ENCODE results near the gene RIMS1. TPM values are rescaled to one million over a fixed set of nuclear protein-coding genes. Genes with fewer than 3 reads are reported as not detected.
A peak's percentile ranks its signal among the peaks of the same experiment; 100 is the strongest.

Gene RIMS1
- total and polyA plus RNA-seq, 4 donors: 30.1 to 128 (median 49.5) TPM

GRCh38 chr6:72064399-72064975, 178.1 kb downstream of the RIMS1 start:
- peak in 1 of 6 donors; percentile 4 for DNase-seq (ENCODE audit: low read depth in 4 of 6, low spot score in 6 of 6)
- WGBS (ENCODE audit: insufficient coverage): 73% methylated on average over 4 of the region's 7 CpGs
- Histone ChIP-seq H3K27ac (ENCODE audit: low read depth, low read length) (no peak overlapping the region), H3K9me3 (ENCODE audit: control insufficient read depth, insufficient read depth, low read length) (no peaks in the 10 kb centered on the region), H3K27me3 (ENCODE audit: control insufficient read depth, insufficient read depth, low read length) (no peaks in the 10 kb centered on the region), H3K36me3 (ENCODE audit: control insufficient read depth, insufficient read depth, low read length) (no peaks in the 10 kb centered on the region), H3K4me1 (ENCODE audit: control insufficient read depth, insufficient read depth, low read length) (no peaks in the 10 kb centered on the region), H3K4me3 (ENCODE audit: low read depth, low read length) (no peak overlapping the region)

- no CpG with 5 or more reads among the region's 1 CpG for WGBS (ENCODE audit: insufficient coverage)
- no peaks in the 10 kb centered on the region for H3K27me3 ChIP-seq (ENCODE audit: control insufficient read depth, insufficient read depth, low read length)
- no peak overlapping the region for H3K27ac ChIP-seq (ENCODE audit: low read depth, low read length)
- H3K9me3 ChIP-seq (ENCODE audit: control insufficient read depth, insufficient read depth, low read length): no peaks in the 10 kb centered on the region
- DNase-seq (ENCODE audit: low read depth in 4 of 6, low spot score in 6 of 6): peak in 1 of 6 donors; percentile 16
- H3K36me3 ChIP-seq (ENCODE audit: control insufficient read depth, insufficient read depth, low read length): no peaks in the 10 kb centered on the region
- H3K4me1 ChIP-seq (ENCODE audit: control insufficient read depth, insufficient read depth, low read length): no peaks in the 10 kb centered on the region
- no peak overlapping the region for H3K4me3 ChIP-seq (ENCODE audit: low read depth, low read length)
Measured at GRCh38 chr6:72078096-72078495, 191.7 kb downstream of the RIMS1 start.

GRCh38 chr6:72080260-72080941, 194.1 kb downstream of the RIMS1 start:
- 100% methylated on average over 2 of the region's 2 CpGs for WGBS (ENCODE audit: insufficient coverage)
- no peak for DNase-seq (ENCODE audit: low read depth in 4 of 6, low spot score in 6 of 6)
- no peaks in the 10 kb centered on the region for H3K4me1 ChIP-seq (ENCODE audit: control insufficient read depth, insufficient read depth, low read length)

GRCh38 chr6:72081871-72082270, 195.5 kb downstream of the RIMS1 start:
- peak in 1 of 6 donors; percentile 14 for DNase-seq (ENCODE audit: low read depth in 4 of 6, low spot score in 6 of 6)
- H3K9me3 ChIP-seq (ENCODE audit: control insufficient read depth, insufficient read depth, low read length): no peaks in the 10 kb centered on the region

More at GRCh38 chr6:72080260-72080941, 194.1 kb downstream of the RIMS1 start:
- no peaks in the 10 kb centered on the region for H3K9me3 ChIP-seq (ENCODE audit: control insufficient read depth, insufficient read depth, low read length)
- no peaks in the 10 kb centered on the region for H3K36me3 ChIP-seq (ENCODE audit: control insufficient read depth, insufficient read depth, low read length)
- H3K4me3 ChIP-seq (ENCODE audit: low read depth, low read length): no peak overlapping the region
- H3K27me3 ChIP-seq (ENCODE audit: control insufficient read depth, insufficient read depth, low read length): no peaks in the 10 kb centered on the region
- H3K27ac ChIP-seq (ENCODE audit: low read depth, low read length): no peak overlapping the region

GRCh38 chr6:72083976-72084375, 197.6 kb downstream of the RIMS1 start:
- no peak for DNase-seq (ENCODE audit: low read depth in 4 of 6, low spot score in 6 of 6)
- no peaks in the 10 kb centered on the region for H3K36me3 ChIP-seq (ENCODE audit: control insufficient read depth, insufficient read depth, low read length)
- H3K4me3 ChIP-seq (ENCODE audit: low read depth, low read length): no peak overlapping the region
- no peak overlapping the region for H3K27ac ChIP-seq (ENCODE audit: low read depth, low read length)
- WGBS (ENCODE audit: insufficient coverage): no CpG with 5 or more reads among the region's 1 CpG
- H3K9me3 ChIP-seq (ENCODE audit: control insufficient read depth, insufficient read depth, low read length): no peaks in the 10 kb centered on the region
- H3K27me3 ChIP-seq (ENCODE audit: control insufficient read depth, insufficient read depth, low read length): no peaks in the 10 kb centered on the region
- H3K4me1 ChIP-seq (ENCODE audit: control insufficient read depth, insufficient read depth, low read length): no peaks in the 10 kb centered on the region

More at GRCh38 chr6:72081871-72082270, 195.5 kb downstream of the RIMS1 start:
- no peaks in the 10 kb centered on the region for H3K4me1 ChIP-seq (ENCODE audit: control insufficient read depth, insufficient read depth, low read length)
- H3K36me3 ChIP-seq (ENCODE audit: control insufficient read depth, insufficient read depth, low read length): no peaks in the 10 kb centered on the region
- no peak overlapping the region for H3K4me3 ChIP-seq (ENCODE audit: low read depth, low read length)
- no peaks in the 10 kb centered on the region for H3K27me3 ChIP-seq (ENCODE audit: control insufficient read depth, insufficient read depth, low read length)
- no peak overlapping the region for H3K27ac ChIP-seq (ENCODE audit: low read depth, low read length)

- Histone ChIP-seq H3K9me3 (ENCODE audit: control insufficient read depth, insufficient read depth, low read length) (no peaks in the 10 kb centered on the region), H3K4me1 (ENCODE audit: control insufficient read depth, insufficient read depth, low read length) (no peaks in the 10 kb centered on the region), H3K27ac (ENCODE audit: low read depth, low read length) (no peak overlapping the region), H3K27me3 (ENCODE audit: control insufficient read depth, insufficient read depth, low read length) (no peaks in the 10 kb centered on the region), H3K4me3 (ENCODE audit: low read depth, low read length) (no peak overlapping the region), H3K36me3 (ENCODE audit: control insufficient read depth, insufficient read depth, low read length) (no peaks in the 10 kb centered on the region)
- WGBS (ENCODE audit: insufficient coverage): no CpG with 5 or more reads among the region's 1 CpG
- DNase-seq (ENCODE audit: low read depth in 4 of 6, low spot score in 6 of 6): peak in 5 of 6 donors; percentile 28 to 86 (median 45)
Measured at GRCh38 chr6:72084992-72085569, 198.7 kb downstream of the RIMS1 start.

- Histone ChIP-seq H3K4me1 (ENCODE audit: control insufficient read depth, insufficient read depth, low read length) (no peaks in the 10 kb centered on the region), H3K36me3 (ENCODE audit: control insufficient read depth, insufficient read depth, low read length) (no peaks in the 10 kb centered on the region), H3K9me3 (ENCODE audit: control insufficient read depth, insufficient read depth, low read length) (no peaks in the 10 kb centered on the region), H3K27me3 (ENCODE audit: control insufficient read depth, insufficient read depth, low read length) (no peaks in the 10 kb centered on the region), H3K4me3 (ENCODE audit: low read depth, low read length) (no peak overlapping the region), H3K27ac (ENCODE audit: low read depth, low read length) (no peak overlapping the region)
- no CpG with 5 or more reads among the region's 1 CpG for WGBS (ENCODE audit: insufficient coverage)
- DNase-seq (ENCODE audit: low read depth in 4 of 6, low spot score in 6 of 6): no peak
Measured at GRCh38 chr6:72094506-72094905, 208.2 kb downstream of the RIMS1 start.

GRCh38 chr6:72102561-72102960, 216.2 kb downstream of the RIMS1 start:
- Histone ChIP-seq H3K27ac (ENCODE audit: low read depth, low read length) (no peak overlapping the region), H3K4me1 (ENCODE audit: control insufficient read depth, insufficient read depth, low read length) (no peaks in the 10 kb centered on the region), H3K27me3 (ENCODE audit: control insufficient read depth, insufficient read depth, low read length) (no peaks in the 10 kb centered on the region), H3K9me3 (ENCODE audit: control insufficient read depth, insufficient read depth, low read length) (no peaks in the 10 kb centered on the region), H3K4me3 (ENCODE audit: low read depth, low read length) (no peak overlapping the region), H3K36me3 (ENCODE audit: control insufficient read depth, insufficient read depth, low read length) (no peaks in the 10 kb centered on the region)
- no peak for DNase-seq (ENCODE audit: low read depth in 4 of 6, low spot score in 6 of 6)

GRCh38 chr6:72111611-72112010, 225.3 kb downstream of the RIMS1 start:
- DNase-seq (ENCODE audit: low read depth in 4 of 6, low spot score in 6 of 6): no peak
- Histone ChIP-seq H3K27ac (ENCODE audit: low read depth, low read length) (no peak overlapping the region), H3K9me3 (ENCODE audit: control insufficient read depth, insufficient read depth, low read length) (no peaks in the 10 kb centered on the region), H3K27me3 (ENCODE audit: control insufficient read depth, insufficient read depth, low read length) (no peaks in the 10 kb centered on the region), H3K4me3 (ENCODE audit: low read depth, low read length) (no peak overlapping the region), H3K36me3 (ENCODE audit: control insufficient read depth, insufficient read depth, low read length) (no peaks in the 10 kb centered on the region), H3K4me1 (ENCODE audit: control insufficient read depth, insufficient read depth, low read length) (no peaks in the 10 kb centered on the region)
- 60% methylated on average over 1 of the region's 2 CpGs for WGBS (ENCODE audit: insufficient coverage)

GRCh38 chr6:72130327-72130726, 244.0 kb downstream of the RIMS1 start:
- WGBS (ENCODE audit: insufficient coverage): 100% methylated on average over 1 of the region's 2 CpGs
- no peaks in the 10 kb centered on the region for H3K4me1 ChIP-seq (ENCODE audit: control insufficient read depth, insufficient read depth, low read length)
- no peak overlapping the region for H3K27ac ChIP-seq (ENCODE audit: low read depth, low read length)
- no peaks in the 10 kb centered on the region for H3K36me3 ChIP-seq (ENCODE audit: control insufficient read depth, insufficient read depth, low read length)
- DNase-seq (ENCODE audit: low read depth in 4 of 6, low spot score in 6 of 6): no peak
- H3K27me3 ChIP-seq (ENCODE audit: control insufficient read depth, insufficient read depth, low read length): no peaks in the 10 kb centered on the region
- H3K9me3 ChIP-seq (ENCODE audit: control insufficient read depth, insufficient read depth, low read length): no peaks in the 10 kb centered on the region
- no peak overlapping the region for H3K4me3 ChIP-seq (ENCODE audit: low read depth, low read length)
